ENCODE results near the gene AMDHD2.
"Not testable (repeated sequence)": the region's sequence is repeated elsewhere in the genome, so short reads cannot be mapped to it uniquely, and the experiment has no call there.

Gene AMDHD2

GRCh38 chr16:2518823-2519710 lies 1.1 kb upstream of the AMDHD2 start:
- DNase-seq: no peak

GRCh38 chr16:2519711-2520080 lies 475 bp upstream of the AMDHD2 start:
- DNase-seq: no peak

- no peak for DNase-seq
Measured at GRCh38 chr16:2520784-2521531, 787 bp downstream of the AMDHD2 start.

GRCh38 chr16:2523801-2524231 lies 3.6 kb downstream of the AMDHD2 start:
- no peak for DNase-seq

- no peak for DNase-seq
Measured at GRCh38 chr16:2524339-2524938, 4.3 kb downstream of the AMDHD2 start.

- DNase-seq: no peak
Measured at GRCh38 chr16:2526135-2526534, 6.0 kb downstream of the AMDHD2 start.

GRCh38 chr16:2527071-2527783 lies 7.1 kb downstream of the AMDHD2 start:
- no peak for DNase-seq

- DNase-seq: no peak
Measured at GRCh38 chr16:2527784-2528100, 7.6 kb downstream of the AMDHD2 start.

- no peak for DNase-seq
Measured at GRCh38 chr16:2528161-2529060, 8.2 kb downstream of the AMDHD2 start.

GRCh38 chr16:2529061-2529931 lies 9.1 kb downstream of the AMDHD2 start:
- DNase-seq: no peak

- no peak for DNase-seq
Measured at GRCh38 chr16:2529961-2530628, 9.9 kb downstream of the AMDHD2 start.

- no peak for DNase-seq
Measured at GRCh38 chr16:2530629-2531318, 10.6 kb downstream of the AMDHD2 start.

GRCh38 chr16:2531371-2531695 lies 11.2 kb downstream of the AMDHD2 start, which contains the start of gene CEMP1:
Gene CEMP1, minus strand, starts transcription at chr16:2531408. Its CDS starts 335 bp downstream, at chr16:2531073.
- DNase-seq: no peak

GRCh38 chr16:2531696-2532493 lies 11.7 kb downstream of the AMDHD2 start:
- peak; percentile 94 to 98 for DNase-seq

GRCh38 chr16:2532494-2533141 lies 12.4 kb downstream of the AMDHD2 start:
- peak; percentile 49 to 55 for DNase-seq

- DNase-seq: not testable (repeated sequence)
Measured at GRCh38 chr16:2533142-2533755, 13.1 kb downstream of the AMDHD2 start.

- DNase-seq: no peak
Measured at GRCh38 chr16:2533912-2534311, 13.7 kb downstream of the AMDHD2 start.

- not testable (repeated sequence) for DNase-seq
Measured at GRCh38 chr16:2534335-2534734, 14.2 kb downstream of the AMDHD2 start.
